HUES64 (cell line): ENCODE data around the gene TRIM67.

ENCODE experiments used
- H3K27ac ChIP-seq: 2 replicates; pipeline ENCODE4 v1.7.0; 2013; ENCODE audit warnings: low read depth, low read length, inconsistent platforms
- H3K27me3 ChIP-seq: 2 replicates; pipeline ENCODE4 v1.6.1; 2013; ENCODE audit warnings: mild to moderate bottlenecking, low read length; ENCODE audit not compliant: insufficient read depth
- H3K36me3 ChIP-seq: 2 replicates; pipeline ENCODE4 v1.6.1; 2013; ENCODE audit warnings: mild to moderate bottlenecking, low read length; ENCODE audit not compliant: insufficient read depth
- H3K4me1 ChIP-seq: 2 replicates; pipeline ENCODE4 v1.6.1; 2013; ENCODE audit warnings: mild to moderate bottlenecking, low read length, moderate library complexity; ENCODE audit not compliant: insufficient read depth
- H3K4me3 ChIP-seq: 2 replicates; pipeline ENCODE4 v1.5.1; 2013; ENCODE audit warnings: mild to moderate bottlenecking, low read length, moderate library complexity
- H3K9ac ChIP-seq: 2 replicates; pipeline ENCODE4 v1.6.1; 2013; ENCODE audit warnings: mild to moderate bottlenecking, low read depth, low read length
- H3K9me3 ChIP-seq: 2 replicates; pipeline ENCODE4 v1.6.1; 2013; ENCODE audit warnings: low read depth, low read length; ENCODE audit not compliant: insufficient read depth
- WGBS: fragments of 150-250, 120-280 bp; methylation state at CpG from one replicate; pipeline ENCODE4 v1.1.7; 2013; ENCODE audit warnings: missing lambda C conversion rate; 5-methylcytosine and 5-hydroxymethylcytosine counted together

TRIM67 gene

DNA sequence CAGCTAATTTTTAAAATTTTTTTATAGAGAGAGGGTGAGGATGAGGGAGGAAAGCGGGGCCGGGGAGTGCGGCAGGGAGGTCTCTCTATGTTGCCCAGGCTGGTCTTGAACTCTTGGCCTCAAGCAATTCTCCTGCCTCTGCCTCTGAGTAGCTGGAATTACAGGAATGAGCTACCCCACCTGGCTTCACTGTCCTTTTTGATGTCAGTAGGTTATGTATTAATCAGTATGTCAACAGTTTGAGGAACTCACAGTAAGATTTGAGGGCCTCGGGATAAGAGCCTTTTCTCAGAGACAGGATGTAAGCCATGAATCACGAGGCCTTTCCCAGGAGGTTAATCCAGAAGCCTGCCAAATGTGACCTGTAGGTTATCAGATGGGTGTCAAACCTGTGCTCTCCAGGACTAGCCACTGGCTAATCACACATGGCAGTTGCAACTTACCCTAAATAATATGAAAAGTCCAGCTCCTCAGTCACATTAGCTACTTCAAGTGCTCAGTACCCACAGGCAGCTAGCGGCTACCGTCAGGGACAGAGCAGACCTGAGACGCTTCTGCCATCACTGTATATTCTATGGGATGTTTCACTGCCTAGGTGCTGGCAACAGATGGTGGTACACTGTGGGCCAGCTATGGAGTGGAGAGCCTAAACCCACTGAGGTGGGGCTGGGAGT, 33.1 kb downstream of the TRIM67 start:
- H3K36me3 ChIP-seq = no peaks in the 10 kb centered on the region
- H3K27me3 ChIP-seq = peaks cover 16% of the 10 kb centered on the region
- no peak overlapping the region for H3K9ac ChIP-seq
- H3K9me3 ChIP-seq = no peaks in the 10 kb centered on the region
- H3K27ac ChIP-seq = no peak overlapping the region
- no peaks in the 10 kb centered on the region for H3K4me1 ChIP-seq
- no peak overlapping the region for H3K4me3 ChIP-seq
- WGBS = 84% methylated on average over 8 of the region's 8 CpGs

DNA sequence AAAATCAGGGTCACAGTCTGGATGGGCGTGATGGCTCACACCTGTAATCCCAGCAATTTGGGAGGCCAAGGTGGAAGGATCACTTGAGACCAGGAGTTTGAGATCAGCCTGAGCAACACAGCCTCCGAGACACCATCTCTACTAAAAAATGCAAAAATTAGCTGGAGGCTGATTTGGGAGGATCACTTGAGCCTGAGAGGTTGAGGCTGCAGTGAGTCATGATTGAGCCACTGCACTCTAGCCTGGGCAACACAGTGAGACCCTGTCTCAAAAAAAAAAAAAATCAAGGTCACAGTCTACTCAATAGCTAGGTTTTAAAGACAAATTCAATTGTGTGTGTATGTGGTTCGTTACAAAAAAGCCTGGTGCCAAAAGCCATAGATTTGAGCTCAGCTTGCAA, 34.4 kb downstream of the TRIM67 start:
- Histone ChIP-seq H3K9ac (no peak overlapping the region), H3K36me3 (no peaks in the 10 kb centered on the region), H3K4me1 (no peaks in the 10 kb centered on the region), H3K9me3 (no peaks in the 10 kb centered on the region), H3K27me3 (peaks cover 29% of the 10 kb centered on the region), H3K27ac (no peak overlapping the region), H3K4me3 (no peak overlapping the region)
- 87% methylated on average over 3 of the region's 3 CpGs for WGBS

DNA sequence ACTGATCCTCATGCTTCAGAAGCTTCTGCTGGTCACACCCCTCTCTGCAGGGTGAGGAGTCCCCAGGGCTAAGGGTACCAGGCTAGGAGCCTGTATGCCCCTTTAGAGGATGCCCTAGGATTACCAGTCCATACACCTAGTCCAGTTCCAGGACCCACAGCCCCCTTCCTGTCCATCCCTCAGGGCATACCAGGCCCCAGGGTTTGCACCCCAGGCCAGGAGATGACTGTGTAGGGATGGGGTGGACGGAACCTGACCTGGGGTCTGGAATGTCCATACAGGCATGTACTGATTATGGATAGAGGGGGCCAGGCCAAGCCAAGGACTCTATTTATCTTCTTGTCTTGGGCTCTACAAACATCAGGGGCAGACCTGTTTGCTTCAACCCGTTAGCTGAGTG, 34.9 kb downstream of the TRIM67 start:
- 87% methylated on average over 2 of the region's 2 CpGs for WGBS
- Histone ChIP-seq H3K9ac (no peak overlapping the region), H3K4me1 (no peaks in the 10 kb centered on the region), H3K4me3 (no peak overlapping the region), H3K36me3 (no peaks in the 10 kb centered on the region), H3K27ac (no peak overlapping the region), H3K27me3 (peaks cover 33% of the 10 kb centered on the region), H3K9me3 (no peaks in the 10 kb centered on the region)

DNA sequence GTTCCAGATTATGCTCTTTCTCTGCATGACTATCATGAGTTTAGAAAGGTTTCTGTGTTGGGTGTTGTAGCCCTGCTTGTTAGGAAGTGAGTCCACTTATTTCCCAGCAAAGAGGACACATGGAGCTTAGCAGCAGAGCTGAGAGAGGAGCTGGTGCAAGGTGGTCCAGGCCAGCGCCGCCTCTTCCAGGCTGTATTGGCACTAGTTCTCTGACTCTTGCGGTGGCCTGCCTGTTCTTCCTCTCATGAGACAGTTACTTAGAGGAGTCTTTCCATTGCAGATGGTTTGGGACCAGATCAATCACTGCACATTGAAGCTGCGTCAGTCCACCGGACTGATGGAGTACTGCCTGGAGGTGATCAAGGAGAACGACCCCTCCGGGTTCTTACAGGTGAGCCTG, 38.0 kb downstream of the TRIM67 start:
- no peaks in the 10 kb centered on the region for H3K36me3 ChIP-seq
- no peak overlapping the region for H3K27ac ChIP-seq
- H3K4me1 ChIP-seq = no peaks in the 10 kb centered on the region
- H3K9me3 ChIP-seq = no peaks in the 10 kb centered on the region
- no peak overlapping the region for H3K4me3 ChIP-seq
- WGBS = 95% methylated on average over 7 of the region's 7 CpGs
- H3K9ac ChIP-seq = no peak overlapping the region
- peaks cover 60% of the 10 kb centered on the region for H3K27me3 ChIP-seq

DNA sequence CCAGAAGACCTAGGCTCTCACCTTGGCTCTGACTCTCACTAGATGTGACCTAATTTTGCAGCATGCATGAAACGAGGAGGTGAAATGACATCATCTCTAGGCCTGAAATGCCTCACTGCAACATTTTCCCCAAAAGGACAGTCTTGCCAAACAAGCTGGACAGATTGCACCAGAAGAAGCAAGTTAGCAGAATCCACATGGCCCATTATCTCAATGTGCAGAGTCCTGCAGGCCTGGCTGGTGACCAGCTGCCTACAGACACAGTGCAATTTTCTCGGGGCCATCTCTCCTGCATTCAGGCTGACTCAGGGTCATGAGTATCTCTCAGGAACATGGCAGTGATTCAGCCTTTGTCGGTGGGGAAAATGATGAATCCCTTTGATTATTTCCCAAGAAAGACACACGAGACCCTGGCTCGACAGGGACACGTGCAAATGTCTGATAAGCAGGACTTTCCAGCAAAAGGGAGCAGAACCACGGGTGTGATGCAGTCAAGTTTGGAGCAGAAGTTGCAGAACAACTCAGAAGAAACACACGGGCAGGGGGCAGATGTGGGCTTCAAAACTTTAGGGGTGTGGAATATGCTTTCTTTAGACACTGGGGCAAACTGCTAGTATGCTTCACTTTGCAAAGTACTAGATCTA, 38.7 kb downstream of the TRIM67 start:
- H3K9me3 ChIP-seq = no peaks in the 10 kb centered on the region
- H3K36me3 ChIP-seq = no peaks in the 10 kb centered on the region
- H3K4me1 ChIP-seq = no peaks in the 10 kb centered on the region
- WGBS = 91% methylated on average over 8 of the region's 8 CpGs
- no peak overlapping the region for H3K4me3 ChIP-seq
- H3K27ac ChIP-seq = no peak overlapping the region
- H3K9ac ChIP-seq = no peak overlapping the region
- peaks cover 59% of the 10 kb centered on the region for H3K27me3 ChIP-seq

DNA sequence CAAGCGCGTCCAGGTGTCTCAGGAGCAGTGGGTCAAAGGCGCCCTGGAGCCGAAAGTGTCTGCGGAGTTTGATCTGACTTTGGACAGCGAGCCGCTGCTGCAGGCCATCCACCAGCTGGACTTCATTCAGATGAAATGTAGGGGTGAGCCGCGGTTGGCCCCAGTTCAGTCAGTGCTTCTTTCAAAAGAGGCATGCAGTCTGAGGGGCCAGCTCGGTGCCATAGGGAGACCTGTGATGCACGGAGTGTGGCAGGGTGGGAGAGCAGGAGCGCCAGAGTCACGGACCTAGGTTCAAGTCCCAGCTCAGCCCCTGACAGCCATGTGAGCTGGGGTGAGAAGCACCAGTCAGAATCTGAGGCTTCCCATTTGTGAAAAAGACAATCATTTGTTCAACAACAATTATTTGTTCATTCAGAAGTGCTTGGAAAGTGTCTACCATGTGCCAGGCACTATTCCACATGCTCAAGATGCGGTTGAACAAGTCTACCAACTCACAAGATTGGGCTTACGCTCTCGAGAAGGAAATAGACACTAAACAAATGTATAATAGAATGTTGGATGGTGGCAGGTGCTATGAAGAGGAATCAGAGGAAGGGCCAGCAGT, 39.6 kb downstream of the TRIM67 start:
- Histone ChIP-seq H3K27me3 (peaks cover 60% of the 10 kb centered on the region), H3K9ac (no peak overlapping the region), H3K36me3 (no peaks in the 10 kb centered on the region), H3K9me3 (no peaks in the 10 kb centered on the region), H3K4me3 (no peak overlapping the region), H3K27ac (no peak overlapping the region), H3K4me1 (no peaks in the 10 kb centered on the region)
- 92% methylated on average over 16 of the region's 16 CpGs for WGBS

DNA sequence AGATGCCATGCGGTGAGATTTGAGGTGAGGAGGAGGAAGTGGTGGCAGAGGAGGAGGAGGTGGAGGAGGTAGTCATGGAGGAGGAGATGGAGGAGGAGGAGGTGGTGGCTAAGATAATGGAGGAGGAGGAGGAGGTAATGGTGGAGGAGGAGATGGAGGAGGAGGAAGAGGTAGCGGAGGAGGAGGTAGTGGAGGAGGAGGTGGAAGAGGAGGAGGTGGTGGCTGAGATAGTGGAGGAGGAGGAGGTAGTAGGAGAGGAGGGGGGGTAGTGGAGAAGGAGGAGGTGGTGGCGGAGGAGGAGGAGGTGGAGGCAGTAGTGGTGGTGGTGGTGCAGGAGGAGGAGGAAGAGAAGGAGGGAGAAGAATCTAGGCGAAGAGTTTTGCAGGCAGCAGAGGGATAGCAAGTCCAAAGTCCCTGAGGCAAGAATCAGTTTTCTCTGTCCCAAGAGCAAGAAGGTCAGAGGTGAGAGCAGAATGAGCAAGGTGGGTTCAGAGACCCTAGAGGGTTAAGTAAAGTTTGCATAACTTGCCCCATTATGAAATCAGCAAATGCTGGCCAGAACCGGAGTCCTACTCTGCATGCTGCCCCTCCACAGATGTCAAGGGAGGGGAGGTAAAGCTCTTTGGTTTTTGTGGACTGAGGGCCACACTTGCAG, 40.2 kb downstream of the TRIM67 start:
- H3K9ac ChIP-seq = no peak overlapping the region
- H3K27ac ChIP-seq = no peak overlapping the region
- H3K27me3 ChIP-seq = peaks cover 66% of the 10 kb centered on the region
- 83% methylated on average over 5 of the region's 5 CpGs for WGBS
- H3K36me3 ChIP-seq = no peaks in the 10 kb centered on the region
- no peak overlapping the region for H3K4me3 ChIP-seq
- no peaks in the 10 kb centered on the region for H3K4me1 ChIP-seq
- H3K9me3 ChIP-seq = no peaks in the 10 kb centered on the region

DNA sequence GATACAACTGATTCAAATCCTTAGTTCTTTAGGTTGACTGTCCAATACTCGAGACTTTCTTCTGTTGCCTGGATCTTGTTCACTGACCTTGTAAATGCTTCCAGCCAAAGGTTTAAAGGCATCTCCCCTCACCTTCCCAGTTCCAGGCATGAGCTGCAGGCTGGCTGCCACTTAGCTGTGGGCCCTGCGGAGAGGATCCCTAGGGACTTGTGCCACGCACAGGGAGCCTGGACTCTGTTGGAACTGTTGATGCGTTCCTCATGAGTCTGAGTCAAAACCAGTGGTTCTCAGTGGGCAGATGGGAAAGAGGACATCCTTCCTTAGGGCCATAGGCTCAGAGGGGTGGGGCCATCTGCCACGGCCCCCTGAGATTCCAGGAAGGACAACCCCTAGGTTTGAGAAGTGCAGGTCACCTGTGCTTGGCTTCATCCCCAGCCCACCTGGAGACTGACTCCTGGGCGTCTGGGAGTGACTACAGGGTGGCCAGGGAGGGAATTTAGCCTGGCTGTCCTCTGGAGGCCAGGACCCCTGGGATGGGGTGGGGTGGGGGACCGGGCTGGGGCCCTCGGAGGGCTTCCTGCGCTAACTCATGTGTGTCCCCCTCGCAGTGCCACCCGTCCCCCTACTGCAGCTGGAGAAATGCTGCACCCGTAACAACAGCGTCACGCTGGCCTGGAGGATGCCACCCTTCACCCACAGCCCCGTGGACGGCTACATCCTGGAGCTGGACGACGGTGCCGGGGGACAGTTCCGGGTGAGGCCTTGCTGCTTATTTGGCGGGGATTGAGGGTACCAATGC, 41.6 kb downstream of the TRIM67 start:
- Histone ChIP-seq H3K9ac (no peak overlapping the region), H3K9me3 (no peaks in the 10 kb centered on the region), H3K36me3 (no peaks in the 10 kb centered on the region), H3K4me3 (no peak overlapping the region), H3K27ac (no peak overlapping the region), H3K4me1 (no peaks in the 10 kb centered on the region), H3K27me3 (peaks cover 74% of the 10 kb centered on the region)
- 90% methylated on average over 21 of the region's 21 CpGs for WGBS

DNA sequence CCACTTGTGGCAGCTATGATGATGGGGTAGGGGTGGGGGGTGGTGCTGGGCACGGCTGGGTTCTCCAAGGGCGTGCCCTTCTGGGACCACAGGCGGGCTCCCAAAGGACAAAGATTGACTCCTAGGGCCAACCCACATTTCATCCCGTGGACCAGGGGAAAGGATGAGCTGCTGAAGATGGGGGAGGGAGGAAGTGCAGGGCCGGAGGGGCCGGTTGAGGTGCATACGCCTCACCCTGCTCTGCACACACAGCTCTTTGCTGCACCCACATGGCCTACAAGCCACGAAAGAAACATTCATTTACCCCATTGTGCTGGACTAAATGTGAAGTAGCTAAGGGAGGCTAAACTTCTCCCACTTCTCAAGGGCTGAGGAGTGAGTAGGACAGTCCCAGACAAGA, 45.0 kb downstream of the TRIM67 start:
- WGBS = 69% methylated on average over 8 of the region's 8 CpGs
- Histone ChIP-seq H3K27ac (no peak overlapping the region), H3K4me3 (no peak overlapping the region), H3K36me3 (no peaks in the 10 kb centered on the region), H3K27me3 (peaks cover 77% of the 10 kb centered on the region), H3K9me3 (no peaks in the 10 kb centered on the region), H3K4me1 (no peaks in the 10 kb centered on the region), H3K9ac (no peak overlapping the region)

DNA sequence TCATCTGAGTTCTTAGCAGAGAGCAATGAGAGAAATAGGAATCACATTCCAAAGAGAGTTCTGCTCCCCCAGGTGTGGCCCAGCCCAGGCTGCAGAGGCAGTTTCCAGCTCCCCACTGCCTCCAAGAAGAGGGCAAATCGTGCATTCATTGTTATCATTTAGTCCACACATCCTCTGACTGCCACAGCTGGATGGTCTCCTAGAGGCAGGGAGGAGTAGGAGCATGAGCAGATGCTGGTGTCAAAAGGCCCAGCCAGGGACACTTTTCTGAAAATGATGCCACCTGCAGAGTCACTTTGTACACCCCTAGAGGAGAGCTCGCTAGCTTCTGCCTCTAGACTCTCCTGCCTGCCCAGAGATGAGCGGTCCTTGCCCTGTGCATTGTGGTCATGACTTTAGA, 45.6 kb downstream of the TRIM67 start:
- H3K4me1 ChIP-seq = no peaks in the 10 kb centered on the region
- no peaks in the 10 kb centered on the region for H3K36me3 ChIP-seq
- peaks cover 77% of the 10 kb centered on the region for H3K27me3 ChIP-seq
- H3K9ac ChIP-seq = no peak overlapping the region
- no peak overlapping the region for H3K4me3 ChIP-seq
- H3K27ac ChIP-seq = no peak overlapping the region
- no peaks in the 10 kb centered on the region for H3K9me3 ChIP-seq
- 80% methylated on average over 3 of the region's 3 CpGs for WGBS

DNA sequence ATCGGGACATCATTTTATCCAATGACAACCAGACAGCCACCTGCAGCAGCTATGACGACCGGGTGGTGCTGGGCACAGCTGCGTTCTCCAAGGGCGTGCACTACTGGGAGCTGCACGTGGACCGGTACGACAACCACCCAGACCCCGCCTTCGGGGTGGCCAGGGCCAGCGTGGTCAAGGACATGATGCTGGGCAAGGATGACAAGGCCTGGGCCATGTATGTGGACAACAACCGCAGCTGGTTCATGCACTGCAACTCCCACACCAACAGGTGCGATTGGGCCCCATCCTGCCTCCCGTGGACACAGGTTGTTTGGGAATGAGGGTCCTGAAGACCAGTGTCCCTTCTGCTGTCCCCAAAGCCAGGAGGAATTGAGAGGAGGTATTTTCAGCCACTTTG, 47.1 kb downstream of the TRIM67 start:
- Histone ChIP-seq H3K4me3 (no peak overlapping the region), H3K27me3 (peaks cover 82% of the 10 kb centered on the region), H3K27ac (no peak overlapping the region), H3K36me3 (no peaks in the 10 kb centered on the region), H3K9ac (no peak overlapping the region), H3K9me3 (no peaks in the 10 kb centered on the region), H3K4me1 (no peaks in the 10 kb centered on the region)
- 96% methylated on average over 14 of the region's 14 CpGs for WGBS
